ENCODE measurements around the gene KRTAP4-9.

- TF ChIP-seq, protein P1, sequence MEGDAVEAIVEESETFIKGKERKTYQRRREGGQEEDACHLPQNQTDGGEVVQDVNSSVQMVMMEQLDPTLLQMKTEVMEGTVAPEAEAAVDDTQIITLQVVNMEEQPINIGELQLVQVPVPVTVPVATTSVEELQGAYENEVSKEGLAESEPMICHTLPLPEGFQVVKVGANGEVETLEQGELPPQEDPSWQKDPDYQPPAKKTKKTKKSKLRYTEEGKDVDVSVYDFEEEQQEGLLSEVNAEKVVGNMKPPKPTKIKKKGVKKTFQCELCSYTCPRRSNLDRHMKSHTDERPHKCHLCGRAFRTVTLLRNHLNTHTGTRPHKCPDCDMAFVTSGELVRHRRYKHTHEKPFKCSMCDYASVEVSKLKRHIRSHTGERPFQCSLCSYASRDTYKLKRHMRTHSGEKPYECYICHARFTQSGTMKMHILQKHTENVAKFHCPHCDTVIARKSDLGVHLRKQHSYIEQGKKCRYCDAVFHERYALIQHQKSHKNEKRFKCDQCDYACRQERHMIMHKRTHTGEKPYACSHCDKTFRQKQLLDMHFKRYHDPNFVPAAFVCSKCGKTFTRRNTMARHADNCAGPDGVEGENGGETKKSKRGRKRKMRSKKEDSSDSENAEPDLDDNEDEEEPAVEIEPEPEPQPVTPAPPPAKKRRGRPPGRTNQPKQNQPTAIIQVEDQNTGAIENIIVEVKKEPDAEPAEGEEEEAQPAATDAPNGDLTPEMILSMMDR (IDR thresholded peaks at IDR 0.05), result no peak
- no peak for TF ChIP-seq POLR2A (IDR thresholded peaks at IDR 0.05)
Measured at GRCh38 chr17:41096055-41096454, 9.1 kb upstream of the KRTAP4-9 start.

All from adrenal gland (tissue), 5 donors.